Upper lobe of right lung (tissue), 1 donor: ENCODE measurements around the gene MEIOB. TPM values are rescaled to one million over a fixed set of nuclear protein-coding genes. Genes with fewer than 3 reads are reported as not detected.

Experiments used
- ATAC-seq: fragments of 200-7000 bp; cut with Tn5 transposase; one replicate; pipeline ENCODE4 v1.9.1; 2020; ENCODE audit warnings: mild to moderate bottlenecking, moderate library complexity
- DNase-seq: peaks from one replicate; pipeline ENCODE4 v3.0.0-alpha.2; 2020
- H3K27ac ChIP-seq: fragments of 200-600 bp; one replicate; pipeline ENCODE4 v1.8.0; 2022
- H3K27me3 ChIP-seq: fragments of 200-600 bp; one replicate; pipeline ENCODE4 v1.8.0; 2022; ENCODE audit warnings: mild to moderate bottlenecking
- H3K36me3 ChIP-seq: fragments of 200-600 bp; one replicate; pipeline ENCODE4 v1.8.0; 2022
- H3K4me1 ChIP-seq: fragments of 200-600 bp; one replicate; pipeline ENCODE4 v1.8.0; 2022
- H3K4me3 ChIP-seq: fragments of 200-600 bp; one replicate; pipeline ENCODE4 v1.8.0; 2022; ENCODE audit warnings: mild to moderate bottlenecking
- H3K9me3 ChIP-seq: fragments of 200-600 bp; one replicate; pipeline ENCODE4 v1.8.0; 2022
- intact Hi-C: fragments of 100-400 bp; cut with DNase I; formaldehyde crosslinking; loops from one replicate; pipeline ENCODE4 v1.11.0; 2022
- total RNA-seq: library from RNA; stranded (reverse); fragmentation: NEBNext Ultra II Directional; extraction: Animal tissue kit (Norgen Biotek cat#: 25700); gene quantifications from one replicate; pipeline ENCODE4 v1.2.1, GENCODE V29; 2021
- TF ChIP-seq, protein P1 (sequence below): fragments of 200-600 bp; IDR thresholded peaks from one replicate; pipeline ENCODE4 v1.8.0; 2022; ENCODE audit warnings: antibody characterized with exemption
- donor health status: DM: no; HTN: yes; CAD: no; lungs with severe emphysema.

MEIOB gene
- total RNA-seq, 1 donor from 2014 or later, result not detected

DNA sequence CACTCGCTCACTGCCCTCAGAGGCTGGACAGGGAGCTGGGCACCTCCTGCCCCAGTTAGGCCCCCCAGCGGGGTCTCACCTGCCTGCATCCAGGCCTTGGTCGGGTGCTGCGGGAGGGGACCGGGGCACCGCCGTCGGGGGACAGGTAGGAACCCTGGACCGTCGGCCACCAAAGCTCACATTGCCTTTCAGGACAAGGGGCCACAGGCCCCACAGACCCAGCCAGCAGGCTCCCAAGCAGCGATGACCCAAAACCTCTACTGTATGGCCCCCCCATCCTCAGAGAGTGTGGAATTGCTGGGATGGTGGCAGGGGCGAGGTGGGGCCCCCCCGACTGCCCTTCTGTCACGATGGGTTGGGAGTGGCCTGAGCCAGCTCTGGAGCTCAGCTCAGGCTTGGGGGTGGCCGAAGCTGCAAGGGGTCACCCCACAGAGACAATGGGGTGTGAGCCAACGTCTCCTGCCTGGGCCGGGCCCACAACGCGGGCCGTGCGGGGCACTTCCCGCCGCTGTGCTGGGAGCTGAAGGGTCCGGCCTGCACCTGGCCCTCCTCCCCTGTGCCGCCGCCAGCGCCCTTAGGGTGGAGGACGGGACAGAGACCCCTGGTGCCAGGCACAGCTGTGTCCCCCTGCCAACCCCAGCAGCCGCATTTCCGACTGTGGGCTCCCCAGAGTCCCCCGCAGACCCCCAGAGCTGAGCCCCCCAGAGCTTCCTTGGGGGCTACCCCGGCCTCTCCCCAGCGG, 79.0 kb downstream of the MEIOB start:
- Histone ChIP-seq H3K4me3 (peak overlapping the region; percentile 29), H3K4me1 (no peaks in the 10 kb centered on the region), H3K27me3 (no peaks in the 10 kb centered on the region), H3K9me3 (no peaks in the 10 kb centered on the region), H3K27ac (no peak overlapping the region), H3K36me3 (peaks cover 15% of the 10 kb centered on the region)
- TF ChIP-seq, protein P1, sequence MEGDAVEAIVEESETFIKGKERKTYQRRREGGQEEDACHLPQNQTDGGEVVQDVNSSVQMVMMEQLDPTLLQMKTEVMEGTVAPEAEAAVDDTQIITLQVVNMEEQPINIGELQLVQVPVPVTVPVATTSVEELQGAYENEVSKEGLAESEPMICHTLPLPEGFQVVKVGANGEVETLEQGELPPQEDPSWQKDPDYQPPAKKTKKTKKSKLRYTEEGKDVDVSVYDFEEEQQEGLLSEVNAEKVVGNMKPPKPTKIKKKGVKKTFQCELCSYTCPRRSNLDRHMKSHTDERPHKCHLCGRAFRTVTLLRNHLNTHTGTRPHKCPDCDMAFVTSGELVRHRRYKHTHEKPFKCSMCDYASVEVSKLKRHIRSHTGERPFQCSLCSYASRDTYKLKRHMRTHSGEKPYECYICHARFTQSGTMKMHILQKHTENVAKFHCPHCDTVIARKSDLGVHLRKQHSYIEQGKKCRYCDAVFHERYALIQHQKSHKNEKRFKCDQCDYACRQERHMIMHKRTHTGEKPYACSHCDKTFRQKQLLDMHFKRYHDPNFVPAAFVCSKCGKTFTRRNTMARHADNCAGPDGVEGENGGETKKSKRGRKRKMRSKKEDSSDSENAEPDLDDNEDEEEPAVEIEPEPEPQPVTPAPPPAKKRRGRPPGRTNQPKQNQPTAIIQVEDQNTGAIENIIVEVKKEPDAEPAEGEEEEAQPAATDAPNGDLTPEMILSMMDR, result no peak
- intact Hi-C loops, result no loop called here
- no peak for ATAC-seq
- peak; percentile 66 for DNase-seq

DNA sequence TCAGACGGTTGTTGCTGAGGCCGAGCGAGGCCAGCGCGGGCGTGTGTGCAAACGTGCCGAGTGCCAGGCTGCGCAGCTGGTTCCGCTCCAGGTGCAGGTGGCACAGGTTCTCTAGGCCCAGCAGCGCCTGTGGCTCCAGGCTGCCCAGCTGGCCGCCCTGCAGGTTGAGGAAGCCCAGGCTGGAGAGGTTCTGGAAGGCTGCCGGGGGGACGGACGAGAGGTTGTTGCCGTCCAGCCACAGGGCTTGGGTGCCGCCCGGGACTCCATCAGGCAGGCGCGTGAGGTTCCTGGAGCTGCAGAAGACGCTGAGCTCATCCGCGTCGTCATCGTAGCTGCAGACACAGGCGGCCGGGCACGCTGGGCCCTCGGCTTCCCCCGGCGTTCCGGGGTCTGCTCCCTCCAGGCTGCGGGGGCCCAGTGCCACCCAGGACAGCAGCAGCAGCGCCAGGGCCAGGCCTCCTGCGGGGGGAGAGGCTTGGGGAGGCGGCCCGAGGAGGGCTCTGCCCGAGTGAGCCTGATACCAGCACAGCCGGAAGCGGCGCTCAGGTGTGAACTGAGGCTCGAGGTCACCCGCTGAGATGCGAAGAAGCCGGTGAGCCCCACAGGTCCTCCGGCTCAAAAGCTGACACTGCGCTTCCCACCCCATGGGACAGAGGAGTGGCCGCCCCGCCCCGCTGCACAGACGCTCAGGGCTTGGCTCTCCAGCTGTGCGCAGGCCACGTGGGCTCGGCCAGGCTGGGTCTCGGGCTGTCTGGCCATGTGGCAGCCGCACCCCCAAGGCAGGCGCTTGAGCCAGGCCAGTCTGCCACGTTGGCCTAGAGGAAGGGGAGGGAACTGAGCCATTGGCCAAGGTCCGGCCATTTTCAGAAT, 79.8 kb downstream of the MEIOB start:
- intact Hi-C loops, result no loop called here
- ATAC-seq (no peak), DNase-seq (peak; percentile 63)
- TF ChIP-seq, protein P1, result no peak
- H3K4me3 ChIP-seq, result no peak overlapping the region
- H3K36me3 ChIP-seq, result peaks cover 22% of the 10 kb centered on the region
- H3K27ac ChIP-seq, result no peak overlapping the region
- no peaks in the 10 kb centered on the region for H3K9me3 ChIP-seq
- no peaks in the 10 kb centered on the region for H3K27me3 ChIP-seq
- no peaks in the 10 kb centered on the region for H3K4me1 ChIP-seq

DNA sequence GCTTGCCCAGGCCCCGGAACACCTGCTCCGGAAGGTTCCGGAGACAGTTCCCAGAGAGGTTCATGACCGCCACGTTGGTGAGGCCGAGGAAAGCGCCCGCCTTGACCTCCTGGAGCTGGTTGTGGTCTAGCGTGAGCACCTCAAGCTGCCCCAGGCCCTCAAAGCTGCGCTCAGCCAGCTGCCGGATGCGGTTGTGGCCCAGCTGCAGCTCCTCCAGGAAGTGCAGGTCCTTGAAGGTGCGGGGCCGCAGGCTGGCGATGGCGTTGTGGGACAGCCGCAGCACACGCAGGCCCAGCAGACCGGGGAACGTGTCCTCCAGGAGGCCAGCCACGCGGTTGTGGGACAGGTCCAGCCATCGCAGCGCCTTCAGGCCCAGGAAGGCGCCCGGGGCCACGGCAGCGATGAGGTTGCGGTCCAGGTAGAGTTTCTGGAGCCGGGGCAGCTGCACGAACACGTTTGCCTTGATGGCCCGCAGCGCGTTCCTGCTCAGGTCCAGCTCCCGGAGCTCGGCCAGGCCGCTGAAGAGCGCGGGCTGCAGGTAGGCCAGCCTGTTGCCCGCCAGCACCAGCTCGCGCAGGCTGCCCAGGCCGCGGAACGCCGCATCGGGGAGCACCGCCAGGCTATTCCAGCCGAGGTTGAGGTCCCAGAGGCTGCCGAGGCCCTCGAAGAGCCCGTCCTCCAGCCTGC, 80.6 kb downstream of the MEIOB start:
- Histone ChIP-seq H3K9me3 (no peaks in the 10 kb centered on the region), H3K27ac (no peak overlapping the region), H3K4me1 (no peaks in the 10 kb centered on the region), H3K36me3 (peaks cover 29% of the 10 kb centered on the region), H3K27me3 (no peaks in the 10 kb centered on the region), H3K4me3 (no peak overlapping the region)
- DNase-seq, result peak; percentile 60
- intact Hi-C loops, result no loop called here
- TF ChIP-seq, protein P1, result no peak
- no peak for ATAC-seq

DNA sequence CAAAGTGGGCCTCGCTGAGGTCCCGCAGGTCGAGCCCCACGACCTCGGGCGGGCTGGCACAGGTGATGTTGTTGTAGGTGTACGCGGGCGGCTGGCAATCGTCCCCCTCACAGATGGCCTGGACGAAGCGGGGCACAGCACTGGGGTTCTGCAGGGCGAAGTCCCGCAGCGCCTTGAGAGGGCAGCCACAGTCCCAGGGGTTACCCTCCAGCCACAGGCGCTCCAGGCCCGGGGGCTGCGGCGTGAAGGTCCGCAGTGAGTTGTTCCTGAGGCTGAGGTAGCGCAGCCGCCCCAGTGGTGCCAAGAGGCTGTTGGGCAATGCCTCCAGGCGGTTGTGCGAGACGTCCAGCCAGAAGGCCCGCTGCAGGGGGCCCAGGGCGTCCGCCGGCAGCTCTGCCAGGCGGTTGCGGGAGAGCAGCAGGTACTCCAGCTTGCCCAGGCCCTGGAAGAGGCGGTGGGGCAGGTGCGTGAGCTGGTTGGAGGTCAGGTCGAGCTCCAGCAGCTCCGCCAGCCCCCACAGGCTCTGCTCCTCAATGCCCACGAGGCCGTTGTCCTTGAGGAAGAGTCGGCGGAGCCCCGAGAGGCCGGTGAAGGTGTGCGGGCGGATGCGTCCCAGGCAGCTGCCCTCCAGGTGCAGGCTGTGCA, 81.2 kb downstream of the MEIOB start:
- Histone ChIP-seq H3K36me3 (peaks cover 29% of the 10 kb centered on the region), H3K27me3 (no peaks in the 10 kb centered on the region), H3K27ac (no peak overlapping the region), H3K9me3 (no peaks in the 10 kb centered on the region), H3K4me3 (no peak overlapping the region), H3K4me1 (no peaks in the 10 kb centered on the region)
- ATAC-seq (no peak), DNase-seq (peak; percentile 63)
- TF ChIP-seq, protein P1, result no peak
- intact Hi-C loops, result no loop called here

DNA sequence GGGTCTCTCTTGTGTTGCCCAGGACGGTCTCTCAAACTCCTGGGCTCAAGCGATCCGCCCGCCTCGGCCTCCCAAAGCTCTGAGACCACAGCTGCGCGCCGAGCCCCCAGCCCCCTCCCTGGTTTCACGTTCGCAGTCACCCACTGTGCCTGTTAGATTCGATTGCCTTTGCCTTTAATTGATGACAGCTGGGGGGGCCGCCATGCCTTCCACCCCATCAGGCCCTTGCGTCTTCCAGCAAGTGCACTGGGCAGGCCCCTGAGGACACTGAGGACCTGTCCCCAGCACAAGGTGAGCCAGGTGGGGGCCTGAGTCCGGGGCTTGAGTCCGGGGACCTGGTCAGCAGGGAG, 81.7 kb downstream of the MEIOB start:
- TF ChIP-seq, protein P1, result no peak
- peaks cover 29% of the 10 kb centered on the region for H3K36me3 ChIP-seq
- H3K4me1 ChIP-seq, result no peaks in the 10 kb centered on the region
- H3K27me3 ChIP-seq, result no peaks in the 10 kb centered on the region
- no peak for ATAC-seq
- no peak overlapping the region for H3K4me3 ChIP-seq
- intact Hi-C loops, result no loop called here
- H3K27ac ChIP-seq, result no peak overlapping the region
- H3K9me3 ChIP-seq, result no peaks in the 10 kb centered on the region
- no peak for DNase-seq
